Smooth muscle cell (in vitro differentiated cells): ENCODE results near the gene SELENOK. TPM values are rescaled to one million over a fixed set of nuclear protein-coding genes. Genes with fewer than 3 reads are reported as not detected.
"Not testable (repeated sequence)": the region's sequence is repeated elsewhere in the genome, so short reads cannot be mapped to it uniquely, and the experiment has no call there.

Experiments used
- DNase-seq: peaks from one replicate; lab custom pipeline; 2025; ENCODE audit not compliant: unreplicated experiment; lab: John Stamatoyannopoulos, UW
- H2AFZ ChIP-seq: fragments of 200-600 bp; sonication (generic); 2 replicates; pipeline ENCODE4 v1.6.0; 2016; ENCODE audit warnings: antibody characterized with exemption, low read depth, mild to moderate bottlenecking
- H3F3A ChIP-seq: fragments of 200-600 bp; sonication (generic); 2 replicates; pipeline ENCODE4 v1.6.0; 2017; ENCODE audit warnings: antibody characterized with exemption, low read depth
- H3K27ac ChIP-seq: fragments of 200-600 bp; sonication (generic); 2 replicates; pipeline ENCODE4 v1.5.1; 2016; ENCODE audit warnings: low read depth, mild to moderate bottlenecking
- H3K27me3 ChIP-seq: fragments of 200-600 bp; sonication (generic); 2 replicates; pipeline ENCODE4 v1.6.1; 2016; ENCODE audit warnings: low read depth, mild to moderate bottlenecking
- H3K36me3 ChIP-seq: fragments of 200-600 bp; sonication (generic); 2 replicates; pipeline ENCODE4 v1.5.1; 2016; ENCODE audit warnings: low read depth
- H3K4me1 ChIP-seq: fragments of 200-600 bp; sonication (generic); 2 replicates; pipeline ENCODE4 v1.5.1; 2016; ENCODE audit warnings: low read depth
- H3K4me2 ChIP-seq: fragments of 200-600 bp; sonication (generic); 2 replicates; pipeline ENCODE4 v1.6.0; 2016; ENCODE audit warnings: mild to moderate bottlenecking
- H3K4me3 ChIP-seq: fragments of 200-600 bp; sonication (generic); 2 replicates; pipeline ENCODE4 v1.5.1; 2016; ENCODE audit warnings: mild to moderate bottlenecking
- H3K79me2 ChIP-seq: fragments of 200-600 bp; sonication (generic); 2 replicates; pipeline ENCODE4 v1.6.0; 2016; ENCODE audit warnings: low read depth, mild to moderate bottlenecking
- H3K9ac ChIP-seq: fragments of 200-600 bp; sonication (generic); 2 replicates; pipeline ENCODE4 v1.6.0; 2016; ENCODE audit warnings: low read depth
- H3K9me3 ChIP-seq: fragments of 200-600 bp; sonication (generic); replicated peaks from 2 replicates; pipeline ENCODE4 v1.5.1; 2016; ENCODE audit warnings: low read depth
- H4K20me1 ChIP-seq: fragments of 200-600 bp; sonication (generic); 2 replicates; pipeline ENCODE4 v1.6.0; 2016; ENCODE audit warnings: low read depth
- WGBS: methylation state at CpG from one replicate; pipeline ENCODE4 v1.1.7; 2016; ENCODE audit warnings: low lambda C conversion rate; 5-methylcytosine and 5-hydroxymethylcytosine counted together
- polyA plus RNA-seq: library from polyadenylated mRNA; unstranded; fragments of >200 nt; fragmentation: Nextera tagmentation; extraction: Ambion mirVana; gene quantifications from 2 replicates; pipeline ENCODE4 v1.2.1, GENCODE V29; 2016
- total RNA-seq: library from RNA; depleted of rRNA; stranded (reverse); fragments of >200 nt; gene quantifications from 2 replicates; pipeline ENCODE4 v1.2.3, GENCODE V29; 2014
- TF ChIP-seq, protein P1 (sequence below): fragments of 200-600 bp; sonication (generic); IDR thresholded peaks from 2 replicates; pipeline ENCODE4 v1.5.1; 2017; ENCODE audit warnings: borderline replicate concordance, mild to moderate bottlenecking, antibody characterized with exemption; ENCODE audit not compliant: insufficient read depth, poor library complexity, severe bottlenecking

The SELENOK gene
- total and polyA plus RNA-seq, 2 experiments from 2014 or later = 67.7 to 199 TPM

DNA sequence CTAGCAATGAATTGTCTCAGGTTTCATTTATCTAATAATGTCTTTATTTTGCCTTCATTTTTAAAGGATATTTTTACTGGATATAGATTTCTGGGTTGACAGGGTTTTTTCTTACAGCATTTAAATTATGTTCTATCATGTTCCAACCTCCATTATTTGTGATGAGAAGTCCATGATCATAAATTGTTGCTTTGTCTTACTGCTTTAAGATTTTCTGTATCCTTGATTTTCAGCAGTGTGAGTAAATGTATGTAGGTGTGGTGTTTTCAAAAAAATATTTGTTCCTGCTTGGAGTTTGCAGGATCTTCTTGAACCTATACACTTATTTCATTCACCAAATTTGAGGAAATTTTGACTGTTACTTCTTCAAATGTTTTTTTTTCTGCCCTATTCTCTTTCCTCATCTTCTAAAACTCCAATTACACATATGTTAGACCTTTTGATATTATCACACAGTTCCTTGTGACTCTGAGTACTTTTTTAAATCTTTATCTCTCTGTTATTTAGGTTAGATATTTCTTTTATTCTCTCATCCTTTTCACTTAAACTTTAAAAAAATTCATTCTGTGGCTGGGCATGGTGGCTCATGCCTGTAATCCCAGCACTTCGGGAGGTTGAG is 43.7 kb upstream of the SELENOK start:
- H3K4me3 ChIP-seq = no peak overlapping the region
- no peaks in the 10 kb centered on the region for H3K79me2 ChIP-seq
- no peak overlapping the region for H3K27ac ChIP-seq
- peaks cover 6% of the 10 kb centered on the region for H3F3A ChIP-seq
- peaks cover 8% of the 10 kb centered on the region for H3K9me3 ChIP-seq
- H4K20me1 ChIP-seq = no peaks in the 10 kb centered on the region
- no peaks in the 10 kb centered on the region for H3K4me1 ChIP-seq
- no peak overlapping the region for H3K9ac ChIP-seq
- peaks cover 53% of the 10 kb centered on the region for H3K27me3 ChIP-seq
- H3K4me2 ChIP-seq = no peak overlapping the region
- no peak for DNase-seq
- no peaks in the 10 kb centered on the region for H3K36me3 ChIP-seq
- no peak overlapping the region for H2AFZ ChIP-seq
- WGBS = 56% methylated on average over 1 of the region's 1 CpG
- TF ChIP-seq, protein P1, sequence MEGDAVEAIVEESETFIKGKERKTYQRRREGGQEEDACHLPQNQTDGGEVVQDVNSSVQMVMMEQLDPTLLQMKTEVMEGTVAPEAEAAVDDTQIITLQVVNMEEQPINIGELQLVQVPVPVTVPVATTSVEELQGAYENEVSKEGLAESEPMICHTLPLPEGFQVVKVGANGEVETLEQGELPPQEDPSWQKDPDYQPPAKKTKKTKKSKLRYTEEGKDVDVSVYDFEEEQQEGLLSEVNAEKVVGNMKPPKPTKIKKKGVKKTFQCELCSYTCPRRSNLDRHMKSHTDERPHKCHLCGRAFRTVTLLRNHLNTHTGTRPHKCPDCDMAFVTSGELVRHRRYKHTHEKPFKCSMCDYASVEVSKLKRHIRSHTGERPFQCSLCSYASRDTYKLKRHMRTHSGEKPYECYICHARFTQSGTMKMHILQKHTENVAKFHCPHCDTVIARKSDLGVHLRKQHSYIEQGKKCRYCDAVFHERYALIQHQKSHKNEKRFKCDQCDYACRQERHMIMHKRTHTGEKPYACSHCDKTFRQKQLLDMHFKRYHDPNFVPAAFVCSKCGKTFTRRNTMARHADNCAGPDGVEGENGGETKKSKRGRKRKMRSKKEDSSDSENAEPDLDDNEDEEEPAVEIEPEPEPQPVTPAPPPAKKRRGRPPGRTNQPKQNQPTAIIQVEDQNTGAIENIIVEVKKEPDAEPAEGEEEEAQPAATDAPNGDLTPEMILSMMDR = no peak

DNA sequence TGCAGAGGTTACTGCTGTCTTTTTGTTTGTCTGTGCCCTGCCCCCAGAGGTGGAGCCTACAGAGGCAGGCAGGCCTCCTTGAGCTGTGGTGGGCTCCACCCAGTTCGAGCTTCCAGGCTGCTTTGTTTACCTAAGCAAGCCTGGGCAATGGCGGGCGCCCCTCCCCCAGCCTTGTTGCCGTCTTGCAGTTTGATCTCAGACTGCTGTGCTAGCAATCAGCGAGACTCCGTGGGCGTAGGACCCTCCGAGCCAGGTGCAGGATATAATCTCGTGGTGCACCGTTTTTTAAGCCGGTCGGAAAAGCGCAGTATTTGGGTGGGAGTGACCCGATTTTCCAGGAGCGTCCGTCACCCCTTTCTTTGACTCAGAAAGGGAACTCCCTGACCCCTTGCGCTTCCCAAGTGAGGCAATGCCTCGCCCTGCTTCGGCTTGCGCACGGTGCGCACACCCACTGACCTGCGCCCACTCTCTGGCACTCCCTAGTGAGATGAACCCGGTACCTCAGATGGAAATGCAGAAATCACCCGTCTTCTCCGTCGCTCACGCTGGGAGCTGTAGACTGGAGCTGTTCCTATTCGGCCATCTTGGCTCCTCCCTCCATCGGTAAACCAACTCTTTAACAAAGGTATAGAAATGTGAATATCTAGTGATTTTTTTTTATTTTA is 35.7 kb upstream of the SELENOK start:
- H3K27me3 ChIP-seq = peaks cover 34% of the 10 kb centered on the region
- not testable (repeated sequence) for H2AFZ ChIP-seq, H3K4me3 ChIP-seq, H4K20me1 ChIP-seq, H3K9me3 ChIP-seq, H3K79me2 ChIP-seq, DNase-seq, H3K27ac ChIP-seq, H3K9ac ChIP-seq, H3K4me1 ChIP-seq, H3K4me2 ChIP-seq, H3F3A ChIP-seq, H3K36me3 ChIP-seq
- WGBS = 74% methylated on average over 27 of the region's 30 CpGs

DNA sequence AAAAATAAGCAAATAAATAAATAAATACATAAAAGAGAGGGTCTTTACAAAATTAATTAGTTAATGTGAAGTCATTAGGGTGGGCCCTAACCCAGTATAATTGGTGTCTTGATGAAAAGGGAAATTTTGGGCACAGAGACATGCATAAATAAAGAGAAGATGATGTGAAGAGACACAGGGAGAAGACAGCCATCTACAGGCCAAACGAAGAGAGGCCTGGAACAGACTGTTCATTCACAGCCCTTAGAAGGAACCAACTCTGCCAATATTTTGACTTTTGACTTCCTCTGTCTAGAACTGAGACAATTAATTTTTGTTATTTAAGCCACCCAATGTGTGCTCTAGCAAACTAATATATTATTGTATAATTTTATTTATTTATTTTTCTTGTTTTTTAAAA is 29.6 kb upstream of the SELENOK start:
- Histone ChIP-seq H4K20me1 (no peaks in the 10 kb centered on the region), H3K4me2 (no peak overlapping the region), H3F3A (no peaks in the 10 kb centered on the region), H3K36me3 (no peaks in the 10 kb centered on the region), H3K79me2 (no peaks in the 10 kb centered on the region), H2AFZ (no peak overlapping the region), H3K27me3 (peaks cover 23% of the 10 kb centered on the region), H3K4me3 (no peak overlapping the region), H3K9ac (no peak overlapping the region), H3K27ac (no peak overlapping the region), H3K4me1 (no peaks in the 10 kb centered on the region), H3K9me3 (peaks cover 4% of the 10 kb centered on the region)
- WGBS = 83% methylated on average over 1 of the region's 1 CpG
- TF ChIP-seq, protein P1 = peak; percentile 25
- DNase-seq = no peak

DNA sequence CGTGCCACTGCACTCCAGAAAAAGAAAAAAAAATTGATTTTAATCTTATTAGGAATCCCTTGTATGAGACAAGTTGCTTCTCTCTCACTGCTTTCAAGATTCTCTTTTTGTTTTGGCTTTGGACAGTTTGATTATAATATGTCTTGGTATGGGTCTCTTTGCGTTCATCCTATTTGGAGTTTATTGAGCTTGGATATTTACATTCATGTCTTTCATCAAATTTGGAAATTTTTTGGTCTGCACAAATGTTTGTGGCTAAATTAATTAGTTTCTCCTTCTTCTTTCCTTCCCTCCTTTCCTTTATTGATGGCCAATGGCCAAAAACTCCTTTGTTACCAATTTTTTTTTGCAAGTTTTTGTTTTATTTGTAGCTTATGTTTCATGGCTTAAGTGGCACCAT is 28.1 kb upstream of the SELENOK start:
- no peaks in the 10 kb centered on the region for H4K20me1 ChIP-seq
- no peaks in the 10 kb centered on the region for H3K36me3 ChIP-seq
- H3K9ac ChIP-seq = no peak overlapping the region
- 92% methylated on average over 2 of the region's 2 CpGs for WGBS
- DNase-seq = no peak
- H3K4me1 ChIP-seq = no peaks in the 10 kb centered on the region
- H3F3A ChIP-seq = no peaks in the 10 kb centered on the region
- no peak overlapping the region for H3K4me2 ChIP-seq
- TF ChIP-seq, protein P1 = no peak
- H3K9me3 ChIP-seq = peaks cover 4% of the 10 kb centered on the region
- H3K79me2 ChIP-seq = no peaks in the 10 kb centered on the region
- peaks cover 39% of the 10 kb centered on the region for H3K27me3 ChIP-seq
- H2AFZ ChIP-seq = no peak overlapping the region
- no peak overlapping the region for H3K4me3 ChIP-seq
- no peak overlapping the region for H3K27ac ChIP-seq
